GM21515 (cell line): Measurements from ENCODE around the gene FMO2.

Source experiments
- ATAC-seq: cut with Tn5 transposase; IDR thresholded peaks from one replicate; pipeline ENCODE4 v1.9.1; 2021; ENCODE audit not compliant: unreplicated experiment

The FMO2 gene

GRCh38 chr1:171256940-171257606 lies 72.0 kb downstream of the FMO2 start:
- ATAC-seq: no peak

- ATAC-seq: no peak
Observed at GRCh38 chr1:171257607-171258076, 72.5 kb downstream of the FMO2 start.

GRCh38 chr1:171258429-171258828 lies 73.3 kb downstream of the FMO2 start:
- ATAC-seq: no peak

GRCh38 chr1:171258943-171259342 lies 73.8 kb downstream of the FMO2 start:
- ATAC-seq: no peak
